PFSK-1 (cell line): ENCODE data around the gene LY6G5C.

Source experiments
- POLR2AphosphoS5 ChIP-seq: IDR thresholded peaks from 2 replicates; pipeline ENCODE4 v1.6.1; 2012; ENCODE audit warnings: low read depth, mild to moderate bottlenecking, control low read depth, low read length, moderate library complexity
- SIN3A ChIP-seq: IDR thresholded peaks from 2 replicates; pipeline ENCODE4 v1.6.1; 2012; ENCODE audit warnings: mild to moderate bottlenecking, low read length, moderate library complexity, borderline replicate concordance; ENCODE audit not compliant: insufficient read depth
- TF ChIP-seq, protein P1 (sequence below), 2 experiments: IDR thresholded peaks; 2 replicates each; pipeline versions ENCODE4 v1.6.1 to v1.8.0; 2011 to 2012; ENCODE audit warnings: low read depth in 2 of 2, low read length in 2 of 2, control low read depth in 1 of 2, inconsistent platforms in 1 of 2, mild to moderate bottlenecking in 1 of 2, moderate library complexity in 1 of 2; ENCODE audit not compliant: insufficient read depth in 1 of 2

DNA sequence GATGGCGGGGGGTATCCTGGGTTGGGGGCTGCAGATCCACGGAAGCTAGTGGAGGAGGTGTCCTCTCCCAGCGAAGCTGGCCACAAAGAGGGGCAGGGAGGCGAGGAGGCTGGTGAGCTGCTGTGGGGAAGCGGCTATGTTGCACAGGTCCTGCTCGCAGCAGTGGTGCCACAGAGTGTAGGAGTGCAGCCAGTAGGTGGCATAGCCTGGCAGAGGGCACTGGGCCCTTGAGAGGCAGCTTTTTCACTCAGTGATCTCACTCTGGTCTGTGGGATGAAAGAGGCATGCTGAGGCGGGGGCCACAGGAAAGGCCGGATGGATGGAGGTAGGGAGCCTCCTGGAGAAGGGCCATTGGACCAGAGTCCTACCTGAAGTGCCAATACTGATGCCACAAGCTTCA, 31.4 kb upstream of the LY6G5C start:
- TF ChIP-seq POLR2AphosphoS5 = no peak
- TF ChIP-seq, protein P1, sequence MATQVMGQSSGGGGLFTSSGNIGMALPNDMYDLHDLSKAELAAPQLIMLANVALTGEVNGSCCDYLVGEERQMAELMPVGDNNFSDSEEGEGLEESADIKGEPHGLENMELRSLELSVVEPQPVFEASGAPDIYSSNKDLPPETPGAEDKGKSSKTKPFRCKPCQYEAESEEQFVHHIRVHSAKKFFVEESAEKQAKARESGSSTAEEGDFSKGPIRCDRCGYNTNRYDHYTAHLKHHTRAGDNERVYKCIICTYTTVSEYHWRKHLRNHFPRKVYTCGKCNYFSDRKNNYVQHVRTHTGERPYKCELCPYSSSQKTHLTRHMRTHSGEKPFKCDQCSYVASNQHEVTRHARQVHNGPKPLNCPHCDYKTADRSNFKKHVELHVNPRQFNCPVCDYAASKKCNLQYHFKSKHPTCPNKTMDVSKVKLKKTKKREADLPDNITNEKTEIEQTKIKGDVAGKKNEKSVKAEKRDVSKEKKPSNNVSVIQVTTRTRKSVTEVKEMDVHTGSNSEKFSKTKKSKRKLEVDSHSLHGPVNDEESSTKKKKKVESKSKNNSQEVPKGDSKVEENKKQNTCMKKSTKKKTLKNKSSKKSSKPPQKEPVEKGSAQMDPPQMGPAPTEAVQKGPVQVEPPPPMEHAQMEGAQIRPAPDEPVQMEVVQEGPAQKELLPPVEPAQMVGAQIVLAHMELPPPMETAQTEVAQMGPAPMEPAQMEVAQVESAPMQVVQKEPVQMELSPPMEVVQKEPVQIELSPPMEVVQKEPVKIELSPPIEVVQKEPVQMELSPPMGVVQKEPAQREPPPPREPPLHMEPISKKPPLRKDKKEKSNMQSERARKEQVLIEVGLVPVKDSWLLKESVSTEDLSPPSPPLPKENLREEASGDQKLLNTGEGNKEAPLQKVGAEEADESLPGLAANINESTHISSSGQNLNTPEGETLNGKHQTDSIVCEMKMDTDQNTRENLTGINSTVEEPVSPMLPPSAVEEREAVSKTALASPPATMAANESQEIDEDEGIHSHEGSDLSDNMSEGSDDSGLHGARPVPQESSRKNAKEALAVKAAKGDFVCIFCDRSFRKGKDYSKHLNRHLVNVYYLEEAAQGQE (IDR thresholded peaks at IDR 0.05; ENCODE audit: insufficient read depth in 1 of 2, low read depth in 2 of 2, low read length in 2 of 2) = no peak
- no peak for TF ChIP-seq SIN3A
